ENCODE results near the gene ATXN2. TPM values are rescaled to one million over a fixed set of nuclear protein-coding genes. Genes with fewer than 3 reads are reported as not detected.
"Not testable (repeated sequence)": the region's sequence is repeated elsewhere in the genome, so short reads cannot be mapped to it uniquely, and the experiment has no call there.

Gene ATXN2
- total RNA-seq, 1 donor from 2014 or later = 71.0 TPM

- Mint-ChIP-seq H3K36me3 (ENCODE audit: low read depth) (no peaks in the 10 kb centered on the region), H3K9me3 (no peaks in the 10 kb centered on the region), H3K4me1 (peaks cover 11% of the 10 kb centered on the region), H3K27ac (ENCODE audit: unreplicated experiment) (no peak overlapping the region), H3K27me3 (ENCODE audit: low read depth) (no peaks in the 10 kb centered on the region), H3K4me3 (no peak overlapping the region)
- no peak for DNase-seq (ENCODE audit: low read depth, low spot score)
- TF ChIP-seq CTCF (conservative IDR thresholded peaks at IDR 0.05) = no peak
Measured at GRCh38 chr12:111605911-111606766, 7.0 kb upstream of the ATXN2 start.

- not testable (repeated sequence) for H3K4me3 Mint-ChIP-seq; H3K9me3 Mint-ChIP-seq; DNase-seq (ENCODE audit: low read depth, low spot score); H3K27ac Mint-ChIP-seq (ENCODE audit: unreplicated experiment); H3K27me3 Mint-ChIP-seq (ENCODE audit: low read depth); H3K36me3 Mint-ChIP-seq (ENCODE audit: low read depth)
- peaks cover 20% of the 10 kb centered on the region for H3K4me1 Mint-ChIP-seq
Measured at GRCh38 chr12:111602857-111603256, 3.7 kb upstream of the ATXN2 start.

GRCh38 chr12:111602348-111602747 is 3.2 kb upstream of the ATXN2 start:
- H3K4me1 Mint-ChIP-seq = peaks cover 21% of the 10 kb centered on the region
- peak overlapping the region; percentile 17 for H3K4me3 Mint-ChIP-seq
- H3K9me3 Mint-ChIP-seq = no peaks in the 10 kb centered on the region
- DNase-seq (ENCODE audit: low read depth, low spot score) = no peak
- no peaks in the 10 kb centered on the region for H3K36me3 Mint-ChIP-seq (ENCODE audit: low read depth)
- no peak overlapping the region for H3K27ac Mint-ChIP-seq (ENCODE audit: unreplicated experiment)
- TF ChIP-seq CTCF (conservative IDR thresholded peaks at IDR 0.05) = no peak
- peaks cover 2% of the 10 kb centered on the region for H3K27me3 Mint-ChIP-seq (ENCODE audit: low read depth)

- H3K27ac Mint-ChIP-seq (ENCODE audit: unreplicated experiment); H3K9me3 Mint-ChIP-seq; H3K36me3 Mint-ChIP-seq (ENCODE audit: low read depth); DNase-seq (ENCODE audit: low read depth, low spot score); H3K27me3 Mint-ChIP-seq (ENCODE audit: low read depth): not testable (repeated sequence)
- peaks cover 26% of the 10 kb centered on the region for H3K4me1 Mint-ChIP-seq
- peak overlapping the region; percentile 49 for H3K4me3 Mint-ChIP-seq
Measured at GRCh38 chr12:111600986-111601385, 1.9 kb upstream of the ATXN2 start.

- peaks cover 3% of the 10 kb centered on the region for H3K27me3 Mint-ChIP-seq (ENCODE audit: low read depth)
- peaks cover 26% of the 10 kb centered on the region for H3K4me1 Mint-ChIP-seq
- no peaks in the 10 kb centered on the region for H3K9me3 Mint-ChIP-seq
- peak overlapping the region; percentile 88 for H3K4me3 Mint-ChIP-seq
- peak overlapping the region; percentile 88 for H3K27ac Mint-ChIP-seq (ENCODE audit: unreplicated experiment)
- no peak for TF ChIP-seq CTCF (conservative IDR thresholded peaks at IDR 0.05)
- no peaks in the 10 kb centered on the region for H3K36me3 Mint-ChIP-seq (ENCODE audit: low read depth)
- no peak for DNase-seq (ENCODE audit: low read depth, low spot score)
Measured at GRCh38 chr12:111600205-111600642, 1.1 kb upstream of the ATXN2 start.

GRCh38 chr12:111599453-111600204 is 514 bp upstream of the ATXN2 start:
- DNase-seq (ENCODE audit: low read depth, low spot score) = peak; percentile 83
- no peaks in the 10 kb centered on the region for H3K9me3 Mint-ChIP-seq
- H3K4me3 Mint-ChIP-seq = peak overlapping the region; percentile 88
- H3K27ac Mint-ChIP-seq (ENCODE audit: unreplicated experiment) = peak overlapping the region; percentile 88
- no peak for TF ChIP-seq CTCF (conservative IDR thresholded peaks at IDR 0.05)
- peaks cover 3% of the 10 kb centered on the region for H3K27me3 Mint-ChIP-seq (ENCODE audit: low read depth)
- H3K36me3 Mint-ChIP-seq (ENCODE audit: low read depth) = no peaks in the 10 kb centered on the region
- peaks cover 31% of the 10 kb centered on the region for H3K4me1 Mint-ChIP-seq

Measured in neural crest cell (in vitro differentiated cells).